Type B pancreatic cell (in vitro differentiated cells): ENCODE data around the gene GSG1L2. TPM values are rescaled to one million over a fixed set of nuclear protein-coding genes. Genes with fewer than 3 reads are reported as not detected.
A peak's percentile ranks its signal among the peaks of the same experiment; 100 is the strongest.

Experiments
- DNase-seq: peaks from one replicate; pipeline ENCODE4 v3.0.0; 2021; ENCODE audit warnings: mixed read lengths; ENCODE audit not compliant: unreplicated experiment; ENCODE audit errors: extremely low spot score
- H3K27ac Mint-ChIP-seq: 2 replicates; pipeline ENCODE4 v1.8.0; 2021; ENCODE audit warnings: mild to moderate bottlenecking, mixed read lengths
- H3K27me3 Mint-ChIP-seq: 2 replicates; pipeline ENCODE4 v1.8.0; 2021; ENCODE audit warnings: mixed read lengths
- H3K36me3 Mint-ChIP-seq: 2 replicates; pipeline ENCODE4 v1.8.0; 2021; ENCODE audit warnings: mixed read lengths
- H3K4me1 Mint-ChIP-seq: one replicate; pipeline ENCODE4 v1.8.0; 2021; ENCODE audit warnings: mixed read lengths; ENCODE audit not compliant: unreplicated experiment
- H3K4me3 Mint-ChIP-seq: 2 replicates; pipeline ENCODE4 v1.8.0; 2021; ENCODE audit warnings: mild to moderate bottlenecking, mixed read lengths
- H3K9me3 Mint-ChIP-seq: 2 replicates; pipeline ENCODE4 v1.8.0; 2021; ENCODE audit warnings: mixed read lengths
- CTCF ChIP-seq: fragments of 200-600 bp; sonication (generic); conservative IDR thresholded peaks from 2 replicates; pipeline ENCODE4 v1.5.0; 2021; ENCODE audit warnings: antibody characterized with exemption, mild to moderate bottlenecking
- total RNA-seq: library from RNA; stranded (reverse); gene quantifications from 2 replicates; pipeline ENCODE4 v1.2.1, GENCODE V29; 2021; ENCODE audit warnings: low replicate concordance

GSG1L2 gene
- total RNA-seq, 1 donor from 2014 or later, result not detected

GRCh38 chr17:9830711-9831110, 8.8 kb upstream of the GSG1L2 start:
- Mint-ChIP-seq H3K27ac (no peak overlapping the region), H3K9me3 (no peaks in the 10 kb centered on the region), H3K36me3 (no peaks in the 10 kb centered on the region), H3K4me3 (no peak overlapping the region), H3K4me1 (no peaks in the 10 kb centered on the region), H3K27me3 (peaks cover 19% of the 10 kb centered on the region)
- no peak for TF ChIP-seq CTCF
- DNase-seq, result no peak

GRCh38 chr17:9829343-9829742, 7.5 kb upstream of the GSG1L2 start:
- Mint-ChIP-seq H3K27me3 (peaks cover 22% of the 10 kb centered on the region), H3K36me3 (no peaks in the 10 kb centered on the region), H3K4me1 (no peaks in the 10 kb centered on the region), H3K9me3 (no peaks in the 10 kb centered on the region), H3K4me3 (no peak overlapping the region), H3K27ac (no peak overlapping the region)
- TF ChIP-seq CTCF, result no peak
- DNase-seq, result no peak

- Mint-ChIP-seq H3K4me3 (peak overlapping the region; percentile 6), H3K36me3 (no peaks in the 10 kb centered on the region), H3K9me3 (no peaks in the 10 kb centered on the region), H3K4me1 (no peaks in the 10 kb centered on the region), H3K27ac (peak overlapping the region; percentile 50), H3K27me3 (peaks cover 22% of the 10 kb centered on the region)
- no peak for DNase-seq
- no peak for TF ChIP-seq CTCF
Measured at GRCh38 chr17:9828296-9829295, 6.7 kb upstream of the GSG1L2 start.

GRCh38 chr17:9825641-9826150, 3.8 kb upstream of the GSG1L2 start, which contains the start of gene GLP2R:
Gene GLP2R, plus strand, starts transcription at chr17:9825924. Its CDS starts 140 bp downstream, at chr17:9826064.
- Mint-ChIP-seq H3K4me3 (no peak within 1 kb of the TSS), H3K36me3 (no peaks in the 10 kb centered on the region), H3K27me3 (peaks cover 24% of the 10 kb centered on the region), H3K27ac (no peak within 1 kb of the TSS), H3K4me1 (no peaks in the 10 kb centered on the region), H3K9me3 (no peaks in the 10 kb centered on the region)
- TF ChIP-seq CTCF, result no peak
- no peak for DNase-seq

- H3K36me3 Mint-ChIP-seq, result no peaks in the 10 kb centered on the region
- H3K9me3 Mint-ChIP-seq, result no peaks in the 10 kb centered on the region
- no peak for TF ChIP-seq CTCF
- H3K27ac Mint-ChIP-seq, result no peak overlapping the region
- DNase-seq, result no peak
- no peak overlapping the region for H3K4me3 Mint-ChIP-seq
- H3K4me1 Mint-ChIP-seq, result no peaks in the 10 kb centered on the region
- peaks cover 24% of the 10 kb centered on the region for H3K27me3 Mint-ChIP-seq
Measured at GRCh38 chr17:9824797-9825338, 3.0 kb upstream of the GSG1L2 start.
